ENCODE measurements around the gene SPAG6. TPM values are rescaled to one million over a fixed set of nuclear protein-coding genes. Genes with fewer than 3 reads are reported as not detected.
A peak's percentile ranks its signal among the peaks of the same experiment; 100 is the strongest.
"Not testable (repeated sequence)": the region's sequence is repeated elsewhere in the genome, so short reads cannot be mapped to it uniquely, and the experiment has no call there.

The SPAG6 gene
- total and polyA plus RNA-seq, 9 of the 15 experiments (the other 6 are each of a cell fraction or from before 2014, with no cell fraction given) = 3.5 to 23.1 (median 11.8) TPM

DNA sequence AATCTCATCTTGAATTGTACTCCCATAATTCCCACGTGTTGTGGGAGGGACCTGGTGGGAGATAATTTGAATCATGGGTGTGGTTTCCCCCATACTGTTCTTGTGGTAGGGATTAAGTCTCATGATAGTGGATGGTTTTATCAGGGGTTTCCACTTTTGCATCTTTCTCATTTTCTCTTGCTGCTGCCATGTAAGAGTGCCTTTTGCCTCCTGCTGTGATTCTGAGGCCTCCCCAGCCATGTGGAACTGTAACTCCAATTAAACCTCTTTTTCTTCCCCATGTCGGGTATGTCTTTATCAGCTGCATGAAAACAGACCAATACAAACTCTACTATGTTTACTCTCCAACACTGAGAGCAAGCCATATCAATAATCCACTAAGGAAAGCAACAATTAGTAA lies 50.9 kb downstream of the SPAG6 start:
- POLR2A ChIA-PET; BruUV-seq (replicated peaks); DNase-seq (ENCODE audit: extremely low read depth in 1 of 4, low spot score in 3 of 4); H3K36me3 ChIP-seq (ENCODE audit: control insufficient read depth, insufficient read depth, low read length); intact Hi-C loops (cut with micrococcal nuclease); ATAC-seq; H3K4me3 ChIP-seq; H3K9ac ChIP-seq (ENCODE audit: insufficient read depth in 1 of 2, low read depth in 2 of 2, low read length in 2 of 2); H3K9me1 ChIP-seq (ENCODE audit: control insufficient read depth, insufficient read depth, low read length); H3K4me2 ChIP-seq (ENCODE audit: insufficient read depth, low read length); H4K20me1 ChIP-seq (replicated peaks; ENCODE audit: control insufficient read depth, insufficient read depth, low read length); in situ Hi-C loops (cut with MboI); H2AFZ ChIP-seq (ENCODE audit: low read depth, low read length); H3K9me3 ChIP-seq (replicated peaks; ENCODE audit: control insufficient read depth, insufficient read depth, low read depth, low read length); H3K27me3 ChIP-seq (ENCODE audit: control insufficient read depth in 2 of 2, insufficient read depth in 2 of 2, low read length in 2 of 2); FAIRE-seq; TF ChIP-seq FOXM1 (CRISPR knock-in tag; IDR thresholded peaks at IDR 0.05; ENCODE audit: low read depth): not testable (repeated sequence)
- Histone ChIP-seq H3K27ac (ENCODE audit: extremely low read depth, low read depth, low read length) (0 out of 3 replicates have a peak overlapping the region, but pooled peaks have one; percentile 21), H3K79me2 (ENCODE audit: control insufficient read depth, insufficient read depth, low read length) (peaks cover 58% of the 10 kb centered on the region), H3K4me1 (replicated peaks in 1 of 2; ENCODE audit: control insufficient read depth in 2 of 2, insufficient read depth in 2 of 2, low read length in 2 of 2) (peaks cover 0 to 10% of the 10 kb centered on the region in 2 experiments; a peak in 2 of 5 replicates)
- CTCF ChIA-PET (ENCODE audit: low intra/inter-chr PET ratio) = interaction anchor here (0.8 kb wide), 1 partner anchor 21 kb away, joined by 4 read pairs; no protein-coding TSS in a partner anchor
- TF ChIP-seq ZNF766 (CRISPR knock-in tag; conservative IDR thresholded peaks at IDR 0.05) (peak; percentile 96), CC2D1A (IDR thresholded peaks at IDR 0.05) (peak; percentile 63; the same call in 1 of the 2 replicates), CBFA2T3 (IDR thresholded peaks at IDR 0.05) (0 out of 2 replicates have a peak, but pooled peaks have one; percentile 29), FOXM1 (IDR thresholded peaks at IDR 0.05; ENCODE audit: low read depth) (0 out of 2 replicates have a peak, but pooled peaks have one; percentile 31)
- TF ChIP-seq, protein P1, sequence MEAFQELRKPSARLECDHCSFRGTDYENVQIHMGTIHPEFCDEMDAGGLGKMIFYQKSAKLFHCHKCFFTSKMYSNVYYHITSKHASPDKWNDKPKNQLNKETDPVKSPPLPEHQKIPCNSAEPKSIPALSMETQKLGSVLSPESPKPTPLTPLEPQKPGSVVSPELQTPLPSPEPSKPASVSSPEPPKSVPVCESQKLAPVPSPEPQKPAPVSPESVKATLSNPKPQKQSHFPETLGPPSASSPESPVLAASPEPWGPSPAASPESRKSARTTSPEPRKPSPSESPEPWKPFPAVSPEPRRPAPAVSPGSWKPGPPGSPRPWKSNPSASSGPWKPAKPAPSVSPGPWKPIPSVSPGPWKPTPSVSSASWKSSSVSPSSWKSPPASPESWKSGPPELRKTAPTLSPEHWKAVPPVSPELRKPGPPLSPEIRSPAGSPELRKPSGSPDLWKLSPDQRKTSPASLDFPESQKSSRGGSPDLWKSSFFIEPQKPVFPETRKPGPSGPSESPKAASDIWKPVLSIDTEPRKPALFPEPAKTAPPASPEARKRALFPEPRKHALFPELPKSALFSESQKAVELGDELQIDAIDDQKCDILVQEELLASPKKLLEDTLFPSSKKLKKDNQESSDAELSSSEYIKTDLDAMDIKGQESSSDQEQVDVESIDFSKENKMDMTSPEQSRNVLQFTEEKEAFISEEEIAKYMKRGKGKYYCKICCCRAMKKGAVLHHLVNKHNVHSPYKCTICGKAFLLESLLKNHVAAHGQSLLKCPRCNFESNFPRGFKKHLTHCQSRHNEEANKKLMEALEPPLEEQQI (IDR thresholded peaks at IDR 0.05) = peak; percentile 62
- 9% methylated on average over 2 of the region's 2 CpGs for WGBS (ENCODE audit: insufficient coverage, low coverage, missing lambda C conversion rate)
